NCI-H1694 treated with DMSO at 0.1 percent for 48 hours (cell line): ENCODE measurements around the gene CDCP2.

Experiments used
- DNase-seq: peaks from one replicate; lab custom pipeline; 2025; lab: John Stamatoyannopoulos, UW

CDCP2 gene

GRCh38 chr1:54152696-54153095 is at the start of gene CDCP2:
TSS of gene CDCP2 (minus strand) at chr1:54153000. CDS start at chr1:54152922, 78 bp downstream.
- no peak for DNase-seq

- DNase-seq, result no peak
Measured at GRCh38 chr1:54200519-54200997, 47.8 kb upstream of the CDCP2 start.

GRCh38 chr1:54199765-54200518 is 47.1 kb upstream of the CDCP2 start, which contains the start of the genes CYB5RL and MRPL37:
TSS of gene CYB5RL (minus strand) at chr1:54200030. CDS start at chr1:54195616, 4,414 bp downstream.
TSS of gene MRPL37 (plus strand) at chr1:54200167. CDS start at chr1:54200244, 77 bp downstream.
- peak; percentile 99 for DNase-seq

- DNase-seq, result no peak
Measured at GRCh38 chr1:54199151-54199764, 46.5 kb upstream of the CDCP2 start.

- DNase-seq, result no peak
Measured at GRCh38 chr1:54193453-54193852, 40.7 kb upstream of the CDCP2 start.

- DNase-seq, result no peak
Measured at GRCh38 chr1:54191525-54191924, 38.7 kb upstream of the CDCP2 start.

GRCh38 chr1:54190526-54190925 is 37.7 kb upstream of the CDCP2 start:
- no peak for DNase-seq

GRCh38 chr1:54188291-54188690 is 35.5 kb upstream of the CDCP2 start:
- DNase-seq, result no peak

GRCh38 chr1:54186056-54186455 is 33.3 kb upstream of the CDCP2 start:
- DNase-seq, result no peak

- peak; percentile 21 for DNase-seq
Measured at GRCh38 chr1:54180701-54181360, 28.0 kb upstream of the CDCP2 start.

GRCh38 chr1:54178296-54179070 is 25.7 kb upstream of the CDCP2 start:
- DNase-seq, result no peak

GRCh38 chr1:54177726-54178125 is 24.9 kb upstream of the CDCP2 start:
- DNase-seq, result no peak

GRCh38 chr1:54176621-54177327 is 24.0 kb upstream of the CDCP2 start:
- no peak for DNase-seq

GRCh38 chr1:54174106-54174505 is 21.3 kb upstream of the CDCP2 start:
- no peak for DNase-seq

- no peak for DNase-seq
Measured at GRCh38 chr1:54173681-54174080, 20.9 kb upstream of the CDCP2 start.

GRCh38 chr1:54172614-54173599 is 20.1 kb upstream of the CDCP2 start:
- DNase-seq, result no peak

- no peak for DNase-seq
Measured at GRCh38 chr1:54171606-54172005, 18.8 kb upstream of the CDCP2 start.

- DNase-seq, result no peak
Measured at GRCh38 chr1:54171016-54171415, 18.2 kb upstream of the CDCP2 start.

GRCh38 chr1:54169068-54169467 is 16.3 kb upstream of the CDCP2 start:
- DNase-seq, result no peak
